GM18507 (cell line): ENCODE results near the gene CNDP1.
"Not testable (repeated sequence)": the region's sequence is repeated elsewhere in the genome, so short reads cannot be mapped to it uniquely, and the experiment has no call there.

ENCODE experiments used
- DNase-seq: peaks from one replicate; pipeline ENCODE4 v3.0.0; 2011; ENCODE audit warnings: low read depth; ENCODE audit not compliant: insufficient read length; ENCODE audit errors: extremely low spot score
- FAIRE-seq: peaks from 2 replicates; lab custom pipeline; 2011; peaks lifted over from hg19 to GRCh38; lab: Jason Lieb, UNC

The CNDP1 gene

DNA sequence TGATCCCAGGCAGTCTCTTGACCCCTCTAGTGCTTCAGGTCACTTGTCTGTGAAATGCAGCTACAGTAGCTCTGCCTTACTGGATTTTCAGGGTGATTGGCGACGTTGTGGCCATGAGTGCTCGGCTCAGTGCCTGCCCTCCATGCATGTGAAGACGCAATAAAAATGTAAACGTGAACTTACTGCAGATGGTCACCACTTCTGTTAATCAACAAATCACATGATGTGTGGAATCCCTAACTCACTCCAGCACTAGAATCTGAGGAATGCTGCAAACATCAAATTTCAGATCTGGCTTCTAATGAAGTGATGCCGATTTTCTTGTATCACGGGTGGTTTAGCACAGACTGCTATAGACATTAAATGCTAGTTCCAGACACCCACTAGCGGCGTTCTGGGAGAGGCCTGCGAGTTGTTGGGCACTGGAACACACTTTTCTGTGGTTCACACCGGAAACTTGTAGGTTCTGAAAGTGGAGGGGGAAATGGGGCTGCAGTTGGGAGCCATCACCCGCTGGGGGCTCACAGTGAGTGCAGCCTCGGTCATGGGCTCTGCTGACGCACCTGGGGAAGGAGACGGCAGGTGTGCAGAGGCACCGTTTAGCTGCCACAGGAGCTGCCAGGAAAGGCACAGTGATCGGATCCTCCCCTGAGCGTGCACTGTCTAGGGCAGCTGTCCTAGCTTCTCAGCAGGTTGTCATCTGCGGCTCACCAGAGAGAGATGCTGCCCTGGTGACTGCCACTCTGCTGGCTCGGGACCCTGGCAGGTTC is 6.5 kb downstream of the CNDP1 start:
- no peak for DNase-seq
- no peak for FAIRE-seq

GRCh38 chr18:74541703-74542555 is 7.6 kb downstream of the CNDP1 start:
- FAIRE-seq (no peak), DNase-seq (no peak)

- FAIRE-seq (no peak), DNase-seq (no peak)
These were observed 10.6 kb downstream of the CNDP1 start for GRCh38 chr18:74544898-74545297.

DNA sequence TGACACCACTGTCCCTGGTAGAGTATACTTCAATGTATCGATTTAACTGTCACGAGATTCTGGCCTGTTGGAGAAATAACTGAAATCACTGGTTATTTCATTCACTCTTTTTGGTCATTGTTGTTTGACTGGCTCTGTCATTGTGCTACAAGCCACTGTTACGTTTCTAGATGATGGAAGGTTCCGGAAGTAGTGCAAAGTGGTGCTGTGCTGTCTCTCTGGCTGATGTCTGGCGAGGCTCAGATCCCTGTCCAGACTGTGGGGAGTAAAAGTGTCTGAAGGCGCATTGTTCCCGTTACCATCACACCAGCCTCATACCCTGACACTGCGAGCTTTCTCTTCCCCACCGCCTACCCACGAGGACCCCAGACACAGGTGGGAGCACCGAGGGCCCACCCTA is 11.7 kb downstream of the CNDP1 start:
- no peak for FAIRE-seq
- no peak for DNase-seq

DNA sequence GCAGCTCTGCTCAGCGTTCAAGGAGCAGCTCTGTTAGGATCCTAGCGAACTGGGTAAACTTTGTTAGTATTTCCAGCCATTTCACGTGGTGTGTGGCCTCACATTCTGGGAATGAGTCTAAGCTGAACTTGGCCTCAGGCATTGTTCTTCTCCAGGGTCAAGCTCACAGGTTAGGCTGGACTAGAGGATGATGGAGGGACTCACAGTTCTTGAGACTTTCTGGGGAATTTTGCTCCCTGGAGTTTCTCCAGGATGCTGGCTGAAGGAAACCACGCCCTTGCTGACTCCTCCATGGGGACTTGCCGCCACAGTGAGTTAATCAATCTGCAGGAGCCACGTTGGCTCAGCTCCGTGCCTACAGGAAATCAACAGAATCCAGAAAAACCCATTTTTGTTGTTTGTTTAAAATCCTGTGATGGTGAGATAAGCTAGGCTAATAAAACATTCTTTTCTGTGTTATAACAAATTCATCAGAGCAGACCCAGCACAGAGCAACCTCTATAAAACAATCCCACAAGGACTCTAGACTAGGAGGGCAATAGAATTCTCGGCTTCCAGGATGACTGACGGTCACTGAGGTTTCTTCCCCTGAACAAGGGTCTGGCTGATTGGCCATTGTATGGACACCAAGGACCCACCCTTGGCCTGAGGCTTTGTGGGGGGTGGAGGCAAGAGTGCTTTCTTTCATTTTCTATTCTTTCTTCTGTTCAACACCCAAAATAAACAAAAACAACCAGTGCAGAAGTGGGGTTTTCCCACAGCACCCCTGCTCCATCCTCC is 12.6 kb downstream of the CNDP1 start:
- FAIRE-seq (no peak), DNase-seq (no peak)

DNA sequence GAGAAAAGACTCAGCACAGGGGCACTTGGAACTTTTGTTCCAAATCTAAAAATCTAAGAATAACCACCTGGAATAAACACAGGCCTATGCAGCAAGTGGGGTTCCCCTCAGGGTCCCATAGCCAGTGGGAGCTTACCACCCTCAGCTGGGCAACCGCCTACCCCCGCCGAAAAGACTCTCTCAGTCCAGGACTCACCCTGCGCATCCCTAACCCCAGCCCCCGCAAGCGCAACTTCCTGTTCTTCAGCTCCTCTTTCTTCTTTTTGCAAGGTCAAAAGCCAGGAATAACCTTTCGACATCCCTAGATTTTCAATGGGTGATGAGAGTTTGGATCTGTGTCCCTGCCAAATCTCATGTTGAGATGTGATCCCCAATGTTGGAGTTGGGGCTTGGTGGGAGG is 13.6 kb downstream of the CNDP1 start:
- no peak for FAIRE-seq
- DNase-seq: no peak

- DNase-seq: no peak
- FAIRE-seq: no peak
These were observed 15.3 kb downstream of the CNDP1 start for GRCh38 chr18:74549591-74550104.

- DNase-seq (no peak), FAIRE-seq (no peak)
These were observed 16.6 kb downstream of the CNDP1 start for GRCh38 chr18:74550886-74551285.

- no peak for FAIRE-seq
- DNase-seq: no peak
These were observed 17.2 kb downstream of the CNDP1 start for GRCh38 chr18:74551452-74551851.

GRCh38 chr18:74551936-74552555 is 17.7 kb downstream of the CNDP1 start:
- DNase-seq (peak; percentile 64), FAIRE-seq (peak; percentile 89)

DNA sequence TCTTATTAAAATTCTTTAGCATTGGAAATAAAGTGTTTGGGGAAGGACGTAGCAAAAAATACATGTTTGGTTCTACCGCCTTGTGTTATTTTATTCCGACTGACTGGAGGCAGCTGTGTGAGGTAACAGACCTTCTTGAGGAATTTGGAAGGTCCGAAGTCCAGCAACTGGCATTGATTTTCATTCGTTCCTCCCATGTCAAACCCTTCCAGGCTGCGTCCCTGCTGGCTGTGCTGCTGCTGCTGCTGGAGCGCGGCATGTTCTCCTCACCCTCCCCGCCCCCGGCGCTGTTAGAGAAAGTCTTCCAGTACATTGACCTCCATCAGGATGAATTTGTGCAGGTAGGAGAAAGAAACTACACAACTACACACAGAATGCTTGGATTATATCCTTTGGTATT is 21.8 kb downstream of the CNDP1 start:
- FAIRE-seq (no peak), DNase-seq (no peak)

- no peak for DNase-seq
- no peak for FAIRE-seq
These were observed 23.8 kb downstream of the CNDP1 start for GRCh38 chr18:74558096-74558495.

DNA sequence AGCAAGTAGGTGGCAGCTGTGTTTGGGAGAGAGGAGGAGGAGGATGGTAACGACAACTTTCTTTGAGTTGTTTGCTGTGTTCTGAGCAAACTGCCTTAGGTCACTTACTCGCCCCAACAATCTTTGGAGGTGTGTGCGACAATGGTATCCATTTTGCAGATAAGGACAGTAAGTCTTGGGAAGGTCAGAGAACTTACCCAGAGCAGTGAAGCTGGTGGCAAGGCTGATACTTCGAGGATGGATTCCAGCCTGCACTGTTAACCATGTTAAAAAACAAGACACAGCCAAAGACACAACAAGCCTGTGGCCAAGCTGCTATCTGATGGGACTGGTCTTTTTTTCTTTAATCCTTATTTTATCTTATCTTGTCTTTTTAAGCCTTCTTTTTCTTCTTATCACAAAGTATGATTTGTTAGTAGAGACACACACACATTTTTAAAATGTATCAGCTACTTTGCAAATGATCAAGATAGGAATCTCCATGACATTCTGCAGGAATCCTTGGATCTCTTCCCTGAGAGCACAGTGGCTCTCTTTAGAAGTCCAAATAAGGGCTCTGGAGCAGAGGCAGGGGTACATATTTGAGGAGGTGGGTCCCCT is 27.9 kb downstream of the CNDP1 start:
- no peak for DNase-seq
- FAIRE-seq: no peak

DNA sequence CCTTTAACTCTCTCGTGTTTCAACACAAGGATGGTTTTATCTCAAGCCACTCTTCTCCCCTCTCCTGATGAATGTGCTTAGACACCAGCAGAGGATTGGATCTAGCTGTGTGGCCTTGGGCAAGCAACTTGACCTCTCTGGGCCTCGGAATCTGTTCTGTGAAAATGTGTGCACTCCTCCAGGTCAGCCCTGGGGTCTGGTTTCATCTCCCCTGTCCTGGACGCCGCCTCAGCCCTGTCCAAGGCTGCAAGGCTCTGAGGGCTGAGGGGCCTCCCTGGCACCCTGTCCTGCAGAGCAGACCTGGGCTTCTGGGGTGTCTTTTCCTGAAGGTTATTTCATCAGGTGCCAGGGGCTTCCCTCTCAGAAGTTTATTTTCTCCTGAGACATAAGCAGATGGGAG is 28.5 kb downstream of the CNDP1 start:
- no peak for FAIRE-seq
- no peak for DNase-seq

DNA sequence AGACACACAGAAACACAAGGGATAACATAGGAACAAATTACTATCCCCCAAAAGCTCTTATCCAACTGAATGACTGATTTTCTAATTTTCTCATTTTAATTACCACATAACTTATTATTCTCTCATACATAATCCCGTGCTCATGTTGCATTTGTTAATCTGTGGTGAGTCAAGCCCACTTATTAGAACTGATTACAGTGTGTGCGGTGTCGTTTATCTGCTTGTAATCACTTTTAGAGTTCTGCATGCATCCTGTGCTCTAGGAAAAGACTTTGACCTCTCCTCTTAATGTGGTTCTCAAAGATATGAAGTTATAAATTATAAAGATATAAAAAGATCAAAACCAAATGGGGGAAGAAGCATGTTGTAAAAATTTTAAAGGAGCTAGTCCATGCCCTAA is 29.7 kb downstream of the CNDP1 start:
- DNase-seq (no peak), FAIRE-seq (no peak)

DNA sequence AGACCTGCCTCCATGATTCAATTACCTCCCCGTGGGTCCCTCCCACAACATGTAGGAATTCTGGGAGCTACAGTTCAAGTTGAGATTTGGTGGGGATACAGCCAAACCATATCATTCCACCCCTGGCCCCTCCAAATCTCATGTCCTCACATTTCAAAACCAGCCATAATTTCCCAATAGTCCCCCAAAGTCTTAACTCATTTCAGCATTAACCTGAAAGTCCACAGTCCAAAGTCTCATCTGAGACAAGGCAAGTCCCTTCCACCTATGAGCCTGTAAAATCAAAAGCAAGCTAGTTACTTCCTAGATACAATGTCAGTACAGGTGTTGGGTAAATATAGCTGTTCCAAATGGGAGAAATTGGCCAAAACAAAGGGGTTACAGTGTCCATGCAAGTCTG is 30.9 kb downstream of the CNDP1 start:
- not testable (repeated sequence) for DNase-seq, FAIRE-seq

DNA sequence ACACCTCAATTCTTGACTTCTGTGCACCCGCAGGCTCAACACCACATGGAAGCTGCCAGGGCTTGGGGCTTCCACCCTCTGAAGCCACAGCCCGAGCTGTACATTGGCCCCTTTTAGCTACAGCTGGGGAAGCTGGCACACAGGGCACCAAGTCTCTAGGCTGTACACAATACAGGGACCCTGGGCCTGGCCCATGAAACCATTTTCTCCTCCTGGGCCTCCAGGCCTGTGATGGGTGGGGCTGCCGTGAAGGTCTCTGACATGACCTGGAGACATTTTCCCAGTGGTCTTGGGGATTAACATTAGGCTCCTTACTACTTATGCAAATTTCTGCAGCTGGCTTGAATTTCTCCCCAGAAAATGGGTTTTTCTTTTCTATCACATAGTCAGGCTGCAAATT is 31.7 kb downstream of the CNDP1 start:
- FAIRE-seq: not testable (repeated sequence)

GRCh38 chr18:74567822-74568221 is 33.5 kb downstream of the CNDP1 start:
- FAIRE-seq: no peak

More for the DNA sequence above, 31.7 kb downstream of the CNDP1 start:
- DNase-seq: not testable (repeated sequence)

GRCh38 chr18:74569401-74569800 is 35.1 kb downstream of the CNDP1 start:
- DNase-seq: no peak
- no peak for FAIRE-seq

More at GRCh38 chr18:74567822-74568221, 33.5 kb downstream of the CNDP1 start:
- no peak for DNase-seq
